Activated CD4-positive, alpha-beta memory T cell treated with anti-CD3 and anti-CD28 coated beads for 36 hours (primary cell): ENCODE results near the gene SNRPD2. TPM values are rescaled to one million over a fixed set of nuclear protein-coding genes. Genes with fewer than 3 reads are reported as not detected.

Source experiments
- CTCF ChIA-PET: fragments of 350-600 bp; sonication (Branson Sonifier 250); formaldehyde crosslinking; loops from one replicate; lab custom pipeline; 2021; ENCODE audit warnings: antibody characterized with exemption, inconsistent platforms; lab: Charles Lee
- POLR2A ChIA-PET: fragments of 350-600 bp; sonication (Branson Sonifier 250); formaldehyde crosslinking; loops from one replicate; lab custom pipeline; 2021; ENCODE audit warnings: antibody characterized with exemption; lab: Charles Lee
- DNase-seq: peaks from one replicate; pipeline ENCODE4 v3.0.0-alpha.2; 2020
- H3K27ac Mint-ChIP-seq: one replicate; pipeline ENCODE4 v1.8.0; 2021; ENCODE audit warnings: mixed read lengths
- H3K27me3 Mint-ChIP-seq: one replicate; pipeline ENCODE4 v1.8.0; 2021; ENCODE audit warnings: mixed read lengths
- H3K36me3 Mint-ChIP-seq: one replicate; pipeline ENCODE4 v1.8.0; 2021; ENCODE audit warnings: mixed read lengths
- H3K4me1 Mint-ChIP-seq: one replicate; pipeline ENCODE4 v1.8.0; 2021; ENCODE audit warnings: low read depth, mixed read lengths
- H3K4me3 Mint-ChIP-seq: one replicate; pipeline ENCODE4 v1.8.0; 2021; ENCODE audit warnings: mild to moderate bottlenecking, mixed read lengths
- H3K9me3 Mint-ChIP-seq: one replicate; pipeline ENCODE4 v1.8.0; 2021; ENCODE audit warnings: mixed read lengths
- intact Hi-C: fragments of 100-400 bp; cut with micrococcal nuclease; formaldehyde crosslinking; loops from one replicate; pipeline ENCODE4 v1.15.1; 2023
- microRNA-seq: library from miRNA; unstranded; fragments of <30 nt; microRNA quantifications from one replicate; pipeline ENCODE4 v1.2.0, GENCODE V29; 2022; ENCODE audit warnings: borderline number of aligned reads, borderline microRNAs expressed, borderline replicate concordance
- total RNA-seq, 2 experiments: library from RNA; stranded (reverse); gene quantifications; one replicate each; pipeline ENCODE4 v1.2.3, GENCODE V29; 2021

Gene SNRPD2
- total RNA-seq, 2 experiments from 2014 or later: 789 TPM

- Mint-ChIP-seq H3K4me3 (peak overlapping the region; percentile 90), H3K4me1 (peaks cover 45% of the 10 kb centered on the region), H3K9me3 (no peaks in the 10 kb centered on the region), H3K36me3 (peaks cover 27% of the 10 kb centered on the region), H3K27ac (peak overlapping the region; percentile 97), H3K27me3 (no peaks in the 10 kb centered on the region)
- ChIA-PET CTCF (interaction anchor here (0.6 to 3.9 kb wide), 11 partner anchors 10 to 172 kb away, joined by 3 to 58 read pairs (median 12); partner anchors contain the start of genes FOSB, QPCTL, SNRPD2 and VASP), POLR2A (interaction anchor here (1.2 to 3.5 kb wide), 8 partner anchors 10 to 171 kb away, joined by 3 to 54 read pairs (median 12); partner anchors contain the start of genes GIPR, QPCTL, SNRPD2 and VASP)
- DNase-seq: peak; percentile 76
- intact Hi-C loops: no loop called here
These were observed 50.9 kb downstream of the SNRPD2 start for GRCh38 chr19:45640849-45641273.

- H3K4me1 Mint-ChIP-seq: peaks cover 35% of the 10 kb centered on the region
- peak within 1 kb of the TSS; percentile 94 for H3K4me3 Mint-ChIP-seq
- H3K27ac Mint-ChIP-seq: peak within 1 kb of the TSS; percentile 81
- peaks cover 27% of the 10 kb centered on the region for H3K36me3 Mint-ChIP-seq
- no peaks in the 10 kb centered on the region for H3K9me3 Mint-ChIP-seq
- no peaks in the 10 kb centered on the region for H3K27me3 Mint-ChIP-seq
- DNase-seq: peak; percentile 74
- intact Hi-C loops: no loop called here
- CTCF ChIA-PET: interaction anchor here (0.6 to 1.9 kb wide), 3 partner anchors 38 to 153 kb away, joined by 3 to 7 read pairs (median 4); partner anchors contain the start of gene QPCTL
- POLR2A ChIA-PET: interaction anchor here (0.6 kb wide), 1 partner anchor 167 kb away, joined by 3 read pairs; no protein-coding TSS in a partner anchor
These were observed 52.6 kb downstream of the SNRPD2 start, which contains the start of gene EML2 for GRCh38 chr19:45638930-45639729. Gene EML2 (minus strand): TSS chr19:45639397. CDS start chr19:45639376, 21 bp downstream.

DNA sequence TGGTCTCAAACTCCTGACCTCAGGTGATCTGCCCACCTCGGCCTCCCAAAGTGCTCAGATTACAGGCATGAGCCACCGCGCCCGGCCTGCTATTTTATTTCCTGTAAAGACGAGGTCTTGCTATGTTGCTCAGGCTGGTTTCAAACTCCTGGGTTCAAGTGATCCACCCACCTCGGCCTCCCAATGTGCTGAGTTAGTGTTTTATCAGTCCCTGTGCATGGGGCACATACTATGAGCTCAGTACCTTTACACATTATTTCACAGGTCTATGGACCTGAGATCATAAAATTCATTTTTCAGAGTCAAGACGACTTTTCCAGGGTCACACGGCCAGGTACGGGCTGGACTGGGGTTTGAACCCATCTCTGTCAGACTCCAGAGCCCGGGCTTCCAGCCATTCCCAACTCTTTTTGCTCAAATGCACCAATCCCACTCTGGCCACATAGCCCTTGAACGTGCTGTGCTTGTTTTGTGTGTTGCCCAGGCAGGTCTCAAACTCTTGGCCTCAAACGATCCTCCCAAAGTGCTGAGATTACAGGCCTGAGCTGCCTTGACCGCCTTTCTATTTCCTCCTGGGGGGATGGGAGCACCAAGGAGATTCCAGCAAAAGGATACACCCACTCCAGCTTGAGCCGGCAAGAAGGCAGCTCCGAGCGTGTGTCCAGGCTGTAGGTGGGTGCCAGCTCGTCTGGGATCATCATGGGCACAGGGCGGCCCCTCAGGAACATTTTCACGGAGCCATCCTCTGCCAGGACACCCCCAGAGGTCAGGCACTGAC is 53.7 kb downstream of the SNRPD2 start:
- intact Hi-C loops: no loop called here
- Mint-ChIP-seq H3K4me1 (peaks cover 25% of the 10 kb centered on the region), H3K27me3 (no peaks in the 10 kb centered on the region), H3K9me3 (no peaks in the 10 kb centered on the region), H3K4me3 (peak overlapping the region; percentile 94), H3K36me3 (peaks cover 28% of the 10 kb centered on the region), H3K27ac (no peak overlapping the region)
- no peak for DNase-seq
- POLR2A ChIA-PET: no interaction called here
- CTCF ChIA-PET: interaction anchor here (1.6 to 1.9 kb wide), 2 partner anchors 39 to 55 kb away, joined by 4 to 7 read pairs; partner anchors contain the start of gene QPCTL

Small RNA genes lying within 50 kb of the gene (microRNA-seq; reads per million reads assigned to microRNA genes)
- gene MIR330 (802 reads per million, percentile 84 among the genes with 10 or more reads in this experiment), gene MIR642A (not detected), gene MIR642B (not detected)

Other genes with a start within 250 kb of the SNRPD2 start
- 1 to 10 TPM; 3.7 to 5.9 TPM for gene FOSB, start 224.0 kb downstream of the SNRPD2 start, total RNA-seq
- gene RTN2, start 194.9 kb downstream of the SNRPD2 start, total RNA-seq: 1 to 10 TPM; 1.5 to 2.2 TPM
- gene PPM1N, start 193.5 kb downstream of the SNRPD2 start, total RNA-seq: 1 to 10 TPM; 3.5 to 3.6 TPM
- gene VASP, start 184.5 kb downstream of the SNRPD2 start, total RNA-seq: 100 to 1,000 TPM; 167 to 174 TPM
- gene OPA3, start 107.2 kb downstream of the SNRPD2 start, total RNA-seq: 10 to 100 TPM; 10.8 to 11.0 TPM
- not detected for gene GPR4, start 89.7 kb downstream of the SNRPD2 start, total RNA-seq
- 100 to 1,000 TPM; 159 to 183 TPM for gene EML2, start 52.6 kb downstream of the SNRPD2 start, total RNA-seq
- 1 to 10 TPM; 6.6 to 8.3 TPM for gene GIPR, start 23.7 kb downstream of the SNRPD2 start, total RNA-seq
- 10 to 100 TPM; 13.8 to 16.8 TPM for gene QPCTL, start 713 bp upstream of the SNRPD2 start, total RNA-seq
- gene FBXO46, start 38.9 kb upstream of the SNRPD2 start, total RNA-seq: 10 to 100 TPM; 26.1 to 29.4 TPM
- gene MEIOSIN, start 41.5 kb upstream of the SNRPD2 start, total RNA-seq: not detected
- gene SIX5, start 77.3 kb upstream of the SNRPD2 start, total RNA-seq: 1 to 10 TPM; 2.3 to 2.4 TPM
- 10 to 100 TPM; 10.7 to 11.0 TPM for gene DMPK, start 90.5 kb upstream of the SNRPD2 start, total RNA-seq
- gene DMWD, start 100.9 kb upstream of the SNRPD2 start, total RNA-seq: 10 to 100 TPM; 43.1 to 45.8 TPM
- under 1 TPM; 0.12 to 0.19 TPM for gene RSPH6A, start 123.4 kb upstream of the SNRPD2 start, total RNA-seq
- 10 to 100 TPM; 87.8 to 91.6 TPM for gene SYMPK, start 171.2 kb upstream of the SNRPD2 start, total RNA-seq
- under 1 TPM; 0.29 to 0.48 TPM for gene FOXA3, start 172.4 kb upstream of the SNRPD2 start, total RNA-seq
- gene IRF2BP1, start 194.2 kb upstream of the SNRPD2 start, total RNA-seq: 10 to 100 TPM; 14.2 to 14.7 TPM
- gene MYPOP, start 210.7 kb upstream of the SNRPD2 start, total RNA-seq: 1 to 10 TPM; 6.8 to 6.9 TPM
- not detected for gene NANOS2, start 222.8 kb upstream of the SNRPD2 start, total RNA-seq